ENCODE data around the gene GCGR.

GCGR gene

DNA sequence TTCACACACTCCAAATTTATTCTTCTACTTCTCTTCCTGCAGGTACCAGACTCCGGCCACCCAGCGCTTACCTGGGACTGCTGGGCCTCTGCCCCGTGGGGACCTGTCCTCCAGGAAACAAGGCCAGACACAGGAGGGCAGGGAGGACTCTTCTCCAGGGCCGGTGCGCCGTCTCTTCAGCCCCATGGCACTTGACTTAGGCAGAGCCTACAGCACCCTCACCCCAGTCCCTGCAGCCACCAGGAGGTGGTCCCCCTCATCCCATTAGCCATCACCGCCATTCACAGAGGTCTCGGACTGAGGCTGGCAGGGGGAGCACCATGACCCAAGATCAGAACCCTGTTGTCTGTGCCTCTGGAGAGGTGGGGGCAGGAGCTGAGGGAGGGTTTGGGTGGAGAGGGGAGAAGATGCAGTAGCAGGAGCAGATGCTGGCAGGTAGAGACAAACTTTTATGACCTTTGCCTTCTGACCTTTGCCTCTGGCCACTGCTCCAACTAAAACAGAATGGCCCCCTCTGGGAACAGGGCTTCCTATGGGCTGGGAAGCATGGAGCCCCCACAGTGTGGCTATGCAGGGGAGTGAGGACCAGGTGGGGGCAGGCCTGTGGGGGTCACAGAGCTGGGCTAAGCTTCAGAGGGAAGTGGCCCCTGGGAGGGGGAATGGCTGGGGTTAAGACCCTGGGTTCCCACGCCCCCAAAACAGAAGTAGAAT is 1.7 kb upstream of the GCGR start:
- H3K4me1 ChIP-seq, result no peaks in the 10 kb centered on the region

GRCh38 chr17:81802856-81803643 is 900 bp upstream of the GCGR start:
- Histone ChIP-seq H3K4me3 (ENCODE audit: low read depth, low read length) (no peak overlapping the region), H3K4me1 (no peaks in the 10 kb centered on the region), H3K27me3 (peaks cover 83% of the 10 kb centered on the region), H3K9me3 (peaks cover 3% of the 10 kb centered on the region), H3K36me3 (no peaks in the 10 kb centered on the region)
- no peak for TF ChIP-seq CTCF (IDR thresholded peaks at IDR 0.05; ENCODE audit: low read depth, low read length)
- DNase-seq, result no peak

More for the DNA sequence above, 1.7 kb upstream of the GCGR start:
- no peak for DNase-seq
- Histone ChIP-seq H3K4me3 (ENCODE audit: low read depth, low read length) (no peak overlapping the region), H3K9me3 (peaks cover 3% of the 10 kb centered on the region), H3K27me3 (peaks cover 75% of the 10 kb centered on the region), H3K36me3 (no peaks in the 10 kb centered on the region)
- TF ChIP-seq CTCF (IDR thresholded peaks at IDR 0.05; ENCODE audit: low read depth, low read length), result no peak

- Histone ChIP-seq H3K4me1 (no peaks in the 10 kb centered on the region), H3K9me3 (peaks cover 6% of the 10 kb centered on the region), H3K4me3 (ENCODE audit: low read depth, low read length) (no peak overlapping the region), H3K27me3 (peaks cover 86% of the 10 kb centered on the region), H3K36me3 (no peaks in the 10 kb centered on the region)
- DNase-seq, result no peak
- TF ChIP-seq CTCF (IDR thresholded peaks at IDR 0.05; ENCODE audit: low read depth, low read length), result no peak
Observed at GRCh38 chr17:81804559-81805399, 829 bp downstream of the GCGR start.

DNA sequence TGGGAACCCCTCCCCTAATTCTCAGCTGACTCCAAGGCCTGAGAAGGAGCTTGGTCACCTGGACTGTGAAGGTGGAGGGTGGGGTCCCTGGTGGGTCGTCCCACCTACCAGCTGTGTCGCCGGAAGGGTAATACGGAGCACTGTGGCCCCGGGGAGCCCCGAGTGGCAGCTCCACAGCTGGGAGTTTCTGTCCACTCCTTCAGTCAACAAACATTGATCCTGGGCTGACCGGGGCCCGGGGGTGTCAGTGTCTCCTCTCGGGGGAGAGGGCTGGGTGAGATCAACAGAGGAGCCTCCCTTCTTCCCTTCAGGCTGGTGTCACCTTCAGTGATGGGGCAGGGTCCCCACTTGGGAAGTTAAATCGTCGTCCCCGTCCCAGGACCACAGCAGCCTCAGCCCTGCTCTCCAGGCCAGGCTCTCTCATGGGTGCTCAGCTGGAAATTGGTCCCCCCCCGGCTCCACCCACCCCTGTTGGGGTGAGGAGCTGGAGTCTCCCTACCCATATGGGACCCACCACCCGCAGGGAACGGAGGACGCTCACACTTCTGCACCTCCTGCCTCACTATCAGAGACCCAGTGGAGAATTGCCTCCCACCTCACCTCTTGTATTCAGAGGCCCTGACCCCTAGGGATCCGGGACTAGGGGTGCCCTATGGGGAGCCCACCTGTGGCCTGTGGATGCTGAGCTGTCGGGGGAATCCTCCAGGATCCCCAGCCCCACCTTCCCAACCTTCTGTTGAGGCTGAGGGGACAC is 1.9 kb downstream of the GCGR start:
- no peak for TF ChIP-seq CTCF (IDR thresholded peaks at IDR 0.05; ENCODE audit: low read depth, low read length)
- DNase-seq, result no peak
- H3K9me3 ChIP-seq, result peaks cover 6% of the 10 kb centered on the region
- H3K27me3 ChIP-seq, result peaks cover 75% of the 10 kb centered on the region
- H3K36me3 ChIP-seq, result no peaks in the 10 kb centered on the region
- H3K4me1 ChIP-seq, result no peaks in the 10 kb centered on the region
- no peak overlapping the region for H3K4me3 ChIP-seq (ENCODE audit: low read depth, low read length)

GRCh38 chr17:81806461-81807209 is 2.7 kb downstream of the GCGR start:
- no peak for TF ChIP-seq CTCF (IDR thresholded peaks at IDR 0.05; ENCODE audit: low read depth, low read length)
- Histone ChIP-seq H3K4me3 (ENCODE audit: low read depth, low read length) (no peak overlapping the region), H3K4me1 (no peaks in the 10 kb centered on the region), H3K36me3 (no peaks in the 10 kb centered on the region), H3K27me3 (peaks cover 67% of the 10 kb centered on the region), H3K9me3 (peaks cover 3% of the 10 kb centered on the region; the same call in 1 of the 2 replicates)
- no peak for DNase-seq
